HG02970 (cell line): ENCODE measurements around the gene SOCS7.

ENCODE experiments used
- ATAC-seq: cut with Tn5 transposase; IDR thresholded peaks from one replicate; pipeline ENCODE4 v1.9.1; 2021; ENCODE audit warnings: mild to moderate bottlenecking, moderate library complexity, moderate number of reproducible peaks; ENCODE audit not compliant: unreplicated experiment, low FRiP score

Gene SOCS7

GRCh38 chr17:38418062-38418692, 66.5 kb downstream of the SOCS7 start:
- no peak for ATAC-seq

GRCh38 chr17:38418693-38419507, 67.3 kb downstream of the SOCS7 start:
- no peak for ATAC-seq

GRCh38 chr17:38419508-38419981, 67.9 kb downstream of the SOCS7 start:
- no peak for ATAC-seq

GRCh38 chr17:38420518-38420917, 68.9 kb downstream of the SOCS7 start:
- ATAC-seq, result no peak

- ATAC-seq, result no peak
Measured at GRCh38 chr17:38421171-38421841, 69.7 kb downstream of the SOCS7 start.

GRCh38 chr17:38421871-38422827, 70.5 kb downstream of the SOCS7 start:
- ATAC-seq, result no peak

- ATAC-seq, result no peak
Measured at GRCh38 chr17:38424297-38424972, 72.8 kb downstream of the SOCS7 start.

- no peak for ATAC-seq
Measured at GRCh38 chr17:38425031-38425430, 73.4 kb downstream of the SOCS7 start.

- no peak for ATAC-seq
Measured at GRCh38 chr17:38425744-38426143, 74.1 kb downstream of the SOCS7 start.

GRCh38 chr17:38426441-38426840, 74.8 kb downstream of the SOCS7 start:
- ATAC-seq, result no peak

- ATAC-seq, result no peak
Measured at GRCh38 chr17:38427160-38427949, 75.7 kb downstream of the SOCS7 start.

- ATAC-seq, result no peak
Measured at GRCh38 chr17:38428112-38428642, 76.5 kb downstream of the SOCS7 start, which contains the start of gene ARHGAP23. Gene ARHGAP23 (plus strand): TSS chr17:38428464. CDS start chr17:38428486, 22 bp downstream.

GRCh38 chr17:38428643-38429371, 77.2 kb downstream of the SOCS7 start:
- no peak for ATAC-seq

GRCh38 chr17:38429476-38430100, 77.9 kb downstream of the SOCS7 start:
- no peak for ATAC-seq

GRCh38 chr17:38430316-38430715, 78.7 kb downstream of the SOCS7 start:
- no peak for ATAC-seq

GRCh38 chr17:38430822-38431221, 79.2 kb downstream of the SOCS7 start:
- no peak for ATAC-seq

GRCh38 chr17:38431346-38432145, 79.9 kb downstream of the SOCS7 start:
- no peak for ATAC-seq
